Transverse colon (tissue), 4 donors: ENCODE data around the gene WSB1. TPM values are rescaled to one million over a fixed set of nuclear protein-coding genes. Genes with fewer than 3 reads are reported as not detected.
A peak's percentile ranks its signal among the peaks of the same experiment; 100 is the strongest.
"Not testable (repeated sequence)": the region's sequence is repeated elsewhere in the genome, so short reads cannot be mapped to it uniquely, and the experiment has no call there.

ENCODE experiments used
- DNase-seq: peaks from one replicate; pipeline ENCODE4 v3.0.0-alpha.2; 2019
- H3K27ac ChIP-seq, 4 donors: fragments of 200-600 bp; sonication (generic); 2 replicates each; pipeline ENCODE4 v1.5.1; 2016 to 2018; ENCODE audit warnings: inconsistent platforms in 4 of 4
- H3K27me3 ChIP-seq: fragments of 200-600 bp; sonication (generic); 2 replicates; pipeline ENCODE4 v1.5.1; 2017; ENCODE audit warnings: inconsistent platforms
- H3K36me3 ChIP-seq, 4 donors: fragments of 200-600 bp; sonication (generic); 2 replicates each; pipeline ENCODE4 v1.5.1; 2017 to 2019; ENCODE audit warnings: inconsistent platforms in 4 of 4
- H3K4me1 ChIP-seq, 4 donors: fragments of 200-600 bp; sonication (generic); 2 replicates each; pipeline ENCODE4 v1.5.1; 2017 to 2020; ENCODE audit warnings: inconsistent platforms in 4 of 4
- H3K4me3 ChIP-seq, 4 donors: fragments of 200-600 bp; sonication (generic); 1 replicate in 1 of 4; 2 replicates in 3 of 4; pipeline versions ENCODE4 v1.5.1 to v1.6.1; 2017 to 2019; ENCODE audit warnings: inconsistent platforms in 4 of 4
- H3K9me3 ChIP-seq, 2 donors: fragments of 200-600 bp; sonication (generic); 2 replicates each; pipeline ENCODE4 v1.5.1; 2017 to 2019; ENCODE audit warnings: inconsistent platforms in 2 of 2
- CTCF ChIP-seq, 5 experiments: fragments of 200-600 bp in 3 of 5; fragments of 450-650 bp in 2 of 5; sonication (generic) in 3 of 5; IDR thresholded peaks; 1 replicate in 2 of 5; 2 replicates in 3 of 5; pipeline ENCODE4 v1.5.1; 2016 to 2017; ENCODE audit warnings: antibody characterized with exemption in 5 of 5, inconsistent platforms in 3 of 5, mild to moderate bottlenecking in 2 of 5, moderate library complexity in 1 of 5
- EP300 ChIP-seq: sonication (generic); formaldehyde crosslinking; IDR thresholded peaks from one replicate; pipeline ENCODE4 v1.6.1; 2017; ENCODE audit warnings: antibody characterized with exemption, low read depth
- POLR2A ChIP-seq: fragments of 450-650 bp; IDR thresholded peaks from one replicate; pipeline ENCODE4 v1.6.1; 2016; ENCODE audit warnings: antibody characterized with exemption, mild to moderate bottlenecking, moderate library complexity
- POLR2AphosphoS5 ChIP-seq, 3 donors: sonication (generic); formaldehyde crosslinking; IDR thresholded peaks; one replicate each; pipeline ENCODE4 v1.6.1; 2016; ENCODE audit warnings: antibody characterized with exemption in 3 of 3
- WGBS, 2 donors: methylation state at CpG; one replicate each; pipeline ENCODE4 v1.1.5; 2018; ENCODE audit warnings: low coverage in 1 of 2; 5-methylcytosine and 5-hydroxymethylcytosine counted together
- in situ Hi-C, 4 donors: fragments of 200-750 bp; cut with MboI; loops; one replicate each; pipeline versions ENCODE4 v1.15.0 to v1.15.1; 2017; ENCODE audit warnings: low sequenced_read_pairs in 3 of 4, low pct_ligation_motif_present in 1 of 4, low pct_unique_long_range_greater_than_20kb in 1 of 4
- intact Hi-C: fragments of 100-400 bp; cut with DNase I; formaldehyde crosslinking; loops from one replicate; pipeline ENCODE4 v1.15.1; 2023; ENCODE audit warnings: low total_unique reads
- total RNA-seq, 4 donors: library from RNA; depleted of rRNA; stranded (reverse); fragments of >200 nt; gene quantifications; one replicate each; pipeline ENCODE4 v1.1.0, GENCODE V29; 2016

WSB1 gene
- total RNA-seq, 4 donors from 2014 or later, result 90.4 to 335 (median 261) TPM

- Histone ChIP-seq H3K36me3 (no peaks in the 10 kb centered on the region), H3K27me3 (no peaks in the 10 kb centered on the region), H3K4me3 (no peak overlapping the region), H3K9me3 (no peaks in the 10 kb centered on the region), H3K27ac (no peak overlapping the region), H3K4me1 (peaks cover 17 to 26% (median 24%) of the 10 kb centered on the region in 4 donors)
- intact Hi-C loops (no loop called here), in situ Hi-C loops (loop anchor here in 1 of 4 donors (25.0 kb wide), 1 partner anchor 709 kb away; the partner anchor contains the start of gene NLK)
- 88 to 90% methylated on average over 3 to 4 of the region's 4 CpGs for WGBS, 2 donors
- TF ChIP-seq POLR2AphosphoS5 (IDR thresholded peaks at IDR 0.05), result no peak
- no peak for TF ChIP-seq EP300
- TF ChIP-seq POLR2A, result no peak
- DNase-seq, result no peak
Observed at GRCh38 chr17:27327871-27328270, 34.0 kb downstream of the WSB1 start.

GRCh38 chr17:27328686-27329085, 34.8 kb downstream of the WSB1 start:
- H3K27ac ChIP-seq, intact Hi-C loops, H3K36me3 ChIP-seq, H3K9me3 ChIP-seq, H3K4me3 ChIP-seq, DNase-seq, H3K27me3 ChIP-seq: not testable (repeated sequence)
- WGBS, 2 donors, result 81 to 83% methylated on average over 8 to 9 of the region's 9 CpGs
- in situ Hi-C loops, result loop anchor here in 1 of 4 donors (25.0 kb wide), 1 partner anchor 709 kb away; the partner anchor contains the start of gene NLK
- H3K4me1 ChIP-seq, result peaks cover 16 to 26% (median 21%) of the 10 kb centered on the region in 4 donors

GRCh38 chr17:27329146-27329805, 35.4 kb downstream of the WSB1 start:
- Histone ChIP-seq H3K9me3 (no peaks in the 10 kb centered on the region), H3K27me3 (no peaks in the 10 kb centered on the region), H3K4me1 (peaks cover 10 to 22% (median 18%) of the 10 kb centered on the region in 4 donors), H3K27ac (no peak overlapping the region), H3K4me3 (no peak overlapping the region), H3K36me3 (no peaks in the 10 kb centered on the region)
- in situ Hi-C loops (loop anchor here in 1 of 4 donors (25.0 kb wide), 1 partner anchor 708 kb away; the partner anchor contains the start of gene NLK), intact Hi-C loops (no loop called here)
- 89% methylated on average over 8 of the region's 8 CpGs; no CpG with 5 or more reads in 1 of the 2 donors for WGBS, 2 donors
- DNase-seq, result no peak
- TF ChIP-seq POLR2A, result no peak
- no peak for TF ChIP-seq POLR2AphosphoS5 (IDR thresholded peaks at IDR 0.05)
- TF ChIP-seq CTCF (IDR thresholded peaks at IDR 0.05), result no peak
- TF ChIP-seq EP300, result no peak

GRCh38 chr17:27332047-27332393, 38.1 kb downstream of the WSB1 start:
- DNase-seq, result no peak
- Histone ChIP-seq H3K36me3 (no peaks in the 10 kb centered on the region), H3K27me3 (no peaks in the 10 kb centered on the region), H3K4me3 (no peak overlapping the region), H3K27ac (peak overlapping the region; percentile 88 to 95 (median 90)), H3K9me3 (no peaks in the 10 kb centered on the region), H3K4me1 (peaks cover 5 to 18% (median 16%) of the 10 kb centered on the region in 4 donors)
- in situ Hi-C loops, result loop anchor here (5.0 to 25.0 kb wide), 4 partner anchors 85 to 705 kb away; partner anchors contain the start of gene NLK (in 1 of the 4)
- intact Hi-C loops, result loop anchor here (2.0 kb wide), 1 partner anchor 87 kb away; no protein-coding TSS in a partner anchor
- TF ChIP-seq POLR2A (no peak), EP300 (no peak), POLR2AphosphoS5 (IDR thresholded peaks at IDR 0.05) (no peak), CTCF (IDR thresholded peaks at IDR 0.05) (no peak)
- 83% methylated on average over 3 of the region's 3 CpGs; no CpG with 5 or more reads in 1 of the 2 donors for WGBS, 2 donors
